ENCODE results near the gene MUC21. TPM values are rescaled to one million over a fixed set of nuclear protein-coding genes. Genes with fewer than 3 reads are reported as not detected.

Gene MUC21
- polyA plus RNA-seq (2012; rRNA removed): not detected in 2 replicates
- polyA plus RNA-seq (2012; cell fraction: cytosol; rRNA removed): not detected in 2 replicates
- not detected in 2 replicates for polyA plus RNA-seq (2012; cell fraction: nucleus; rRNA removed)

- POLR2A ChIA-PET: no interaction called here
- Histone ChIP-seq H3K36me3 (replicated peaks in 1 of 2; ENCODE audit: control insufficient read depth in 1 of 2, insufficient read depth in 2 of 2, low read length in 1 of 2) (no peaks in the 10 kb centered on the region), H3K9me3 (no peaks in the 10 kb centered on the region), H3K27me3 (ENCODE audit: insufficient read depth) (no peaks in the 10 kb centered on the region), H3F3A (replicated peaks; ENCODE audit: insufficient read depth) (peaks cover 7% of the 10 kb centered on the region), H3K27ac (ENCODE audit: low read depth in 2 of 2, low read length in 1 of 2) (no peak within 1 kb of the TSS; a peak in 2 of 4 replicates), H3K9me2 (no peaks in the 10 kb centered on the region), H2AFZ (ENCODE audit: low read depth) (no peak within 1 kb of the TSS), H4K20me1 (ENCODE audit: insufficient read depth) (no peaks in the 10 kb centered on the region), H3K4me1 (ENCODE audit: control insufficient read depth in 1 of 2, insufficient read depth in 2 of 2, low read depth in 1 of 2, low read length in 1 of 2) (peaks cover 0 to 2% of the 10 kb centered on the region in 2 experiments; a peak in 1 of 4 replicates), H3K79me2 (ENCODE audit: insufficient read depth) (no peaks in the 10 kb centered on the region), H3K4me2 (peak within 1 kb of the TSS; percentile 82), H3K9ac (no peak within 1 kb of the TSS), H3K4me3 (ENCODE audit: low read depth in 2 of 2, low read length in 1 of 2) (no peak within 1 kb of the TSS)
- 64% methylated on average over 6 of the region's 6 CpGs for WGBS (ENCODE audit: low lambda C conversion rate)
- no peak for TF ChIP-seq TCF12 (IDR thresholded peaks at IDR 0.05)
- TF ChIP-seq JUND (IDR thresholded peaks at IDR 0.05): no peak
- no peak for TF ChIP-seq FOXJ3 (CRISPR knock-in tag; IDR thresholded peaks at IDR 0.05)
- TF ChIP-seq YY1 (IDR thresholded peaks at IDR 0.05; ENCODE audit: low read depth): no peak
- no peak for TF ChIP-seq FOXM1 (IDR thresholded peaks at IDR 0.05; ENCODE audit: low read depth)
- TF ChIP-seq POLR2AphosphoS5 (IDR thresholded peaks at IDR 0.05; ENCODE audit: low read depth, low read length): no peak
- no peak for TF ChIP-seq RCOR1 (IDR thresholded peaks at IDR 0.05; ENCODE audit: low read length)
- TF ChIP-seq CTCF (IDR thresholded peaks at IDR 0.05): no peak
- no peak for DNase-seq
- CTCF ChIA-PET: no interaction called here
Measured at GRCh38 chr6:30983439-30983838, at the start of gene MUC21. Gene MUC21, plus strand, starts transcription at chr6:30983718. Its CDS starts 241 bp downstream, at chr6:30983959.

DNA sequence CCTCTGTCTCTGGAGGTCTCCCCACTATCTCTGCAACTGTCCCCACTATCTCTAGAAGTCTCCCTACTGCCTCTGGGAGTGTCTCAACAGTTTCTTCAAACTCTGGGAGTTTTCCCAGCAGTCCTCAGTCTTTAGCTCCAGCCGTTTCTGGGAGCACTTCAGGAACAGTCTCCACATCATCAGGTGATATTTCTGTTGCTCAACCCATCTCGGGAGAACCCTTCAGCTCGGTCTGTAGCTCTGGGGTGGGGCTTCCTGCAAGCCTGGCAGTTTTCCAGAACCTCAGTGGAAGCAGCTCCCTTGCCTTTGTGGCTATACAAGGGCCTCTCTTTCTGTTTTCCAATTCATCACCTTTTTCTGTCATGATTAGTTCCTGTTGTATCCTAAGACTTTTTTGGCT lies 48.5 kb upstream of the MUC21 start:
- ChIA-PET CTCF (interaction anchor here (0.9 to 2.6 kb wide), 2 partner anchors 20 to 58 kb away, joined by 3 to 9 read pairs; partner anchors contain the start of gene VARS2), POLR2A (no interaction called here)
- Histone ChIP-seq H3K9ac (no peak overlapping the region), H3K27me3 (ENCODE audit: insufficient read depth) (no peaks in the 10 kb centered on the region), H3K4me3 (ENCODE audit: low read depth in 2 of 2, low read length in 1 of 2) (no peak overlapping the region), H3K27ac (ENCODE audit: low read depth in 2 of 2, low read length in 1 of 2) (no peak overlapping the region), H3K79me2 (ENCODE audit: insufficient read depth) (no peaks in the 10 kb centered on the region), H4K20me1 (ENCODE audit: insufficient read depth) (no peaks in the 10 kb centered on the region), H3K36me3 (replicated peaks in 1 of 2; ENCODE audit: control insufficient read depth in 1 of 2, insufficient read depth in 2 of 2, low read length in 1 of 2) (no peaks in the 10 kb centered on the region), H3K9me2 (no peaks in the 10 kb centered on the region), H3K4me2 (no peak overlapping the region), H2AFZ (ENCODE audit: low read depth) (no peak overlapping the region), H3K4me1 (ENCODE audit: control insufficient read depth in 1 of 2, insufficient read depth in 2 of 2, low read depth in 1 of 2, low read length in 1 of 2) (no peaks in the 10 kb centered on the region), H3K9me3 (no peaks in the 10 kb centered on the region), H3F3A (replicated peaks; ENCODE audit: insufficient read depth) (no peaks in the 10 kb centered on the region)
- DNase-seq: no peak
- WGBS (ENCODE audit: low lambda C conversion rate): 18% methylated on average over 3 of the region's 3 CpGs
- TF ChIP-seq EP300 (IDR thresholded peaks at IDR 0.05; ENCODE audit: borderline replicate concordance in 1 of 2, low read depth in 1 of 2, low read length in 1 of 2) (no peak), GABPA (IDR thresholded peaks at IDR 0.05; ENCODE audit: low read depth) (no peak), JUND (IDR thresholded peaks at IDR 0.05) (no peak), YY1 (IDR thresholded peaks at IDR 0.05; ENCODE audit: low read depth) (no peak), RCOR1 (IDR thresholded peaks at IDR 0.05; ENCODE audit: low read length) (no peak), NRF1 (IDR thresholded peaks at IDR 0.05; ENCODE audit: low read depth, low read length) (no peak), ELF1 (IDR thresholded peaks at IDR 0.05) (no peak), FOSL2 (IDR thresholded peaks at IDR 0.05; ENCODE audit: borderline replicate concordance, low read depth) (no peak), MXI1 (IDR thresholded peaks at IDR 0.05; ENCODE audit: low read depth, low read length) (no peak), NFIC (IDR thresholded peaks at IDR 0.05; ENCODE audit: borderline replicate concordance) (no peak), GATA2 (CRISPR knock-in tag; IDR thresholded peaks at IDR 0.05) (no peak), MEF2A (IDR thresholded peaks at IDR 0.05; ENCODE audit: borderline replicate concordance, low read depth) (no peak)
- TF ChIP-seq, protein P1, sequence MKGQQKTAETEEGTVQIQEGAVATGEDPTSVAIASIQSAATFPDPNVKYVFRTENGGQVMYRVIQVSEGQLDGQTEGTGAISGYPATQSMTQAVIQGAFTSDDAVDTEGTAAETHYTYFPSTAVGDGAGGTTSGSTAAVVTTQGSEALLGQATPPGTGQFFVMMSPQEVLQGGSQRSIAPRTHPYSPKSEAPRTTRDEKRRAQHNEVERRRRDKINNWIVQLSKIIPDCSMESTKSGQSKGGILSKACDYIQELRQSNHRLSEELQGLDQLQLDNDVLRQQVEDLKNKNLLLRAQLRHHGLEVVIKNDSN (IDR thresholded peaks at IDR 0.05; ENCODE audit: borderline replicate concordance, low read depth): no peak

Measured in SK-N-SH (cell line).